KOPT-K1 (cell line): ENCODE measurements around the gene IL25.

Source experiments
- H3K27ac ChIP-seq: fragments of 200-600 bp; sonication (generic); 2 replicates; pipeline ENCODE4 v1.5.1; 2016; ENCODE audit warnings: antibody characterized with exemption, mild to moderate bottlenecking, low read depth, low read length; ENCODE audit not compliant: poor library complexity, severe bottlenecking
- H3K36me3 ChIP-seq: fragments of 200-600 bp; sonication (generic); 2 replicates; pipeline ENCODE4 v1.5.1; 2017; ENCODE audit warnings: antibody characterized with exemption, mild to moderate bottlenecking, low read length, moderate library complexity; ENCODE audit not compliant: insufficient read depth
- H3K9me3 ChIP-seq: fragments of 200-600 bp; sonication (generic); 2 replicates; pipeline ENCODE4 v1.5.1; 2017; ENCODE audit warnings: antibody characterized with exemption, low read length, mild to moderate bottlenecking; ENCODE audit not compliant: insufficient read depth, poor library complexity, severe bottlenecking

IL25 gene

DNA sequence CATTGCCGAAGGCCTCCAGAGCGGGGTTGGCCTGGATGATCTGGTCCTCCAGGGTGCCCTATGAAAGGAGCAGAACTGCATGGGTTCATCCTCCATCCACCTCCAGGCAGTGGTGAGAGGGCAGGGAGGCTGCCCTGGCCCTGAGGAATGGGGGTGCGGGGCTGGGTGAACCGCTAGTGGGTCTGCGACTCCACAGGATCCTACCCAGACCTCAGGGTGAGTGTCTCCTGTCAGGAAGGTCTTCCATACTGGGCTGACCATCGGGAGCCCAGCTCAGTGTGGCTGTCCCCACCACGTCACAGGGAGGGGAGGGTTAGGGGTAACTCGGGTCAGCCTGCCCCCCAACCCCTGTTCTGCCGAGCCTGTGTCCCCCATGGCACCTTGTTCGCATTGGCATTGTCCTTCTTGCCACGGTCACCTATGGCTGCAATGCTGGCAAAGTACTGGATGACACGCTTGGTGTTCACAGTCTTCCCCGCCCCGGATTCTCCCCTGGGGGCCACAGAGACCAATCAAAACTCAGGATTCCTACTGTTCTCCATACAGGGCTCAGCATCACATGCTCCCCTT is 31.8 kb downstream of the IL25 start:
- no peaks in the 10 kb centered on the region for H3K36me3 ChIP-seq
- H3K9me3 ChIP-seq: no peaks in the 10 kb centered on the region
- no peak overlapping the region for H3K27ac ChIP-seq

DNA sequence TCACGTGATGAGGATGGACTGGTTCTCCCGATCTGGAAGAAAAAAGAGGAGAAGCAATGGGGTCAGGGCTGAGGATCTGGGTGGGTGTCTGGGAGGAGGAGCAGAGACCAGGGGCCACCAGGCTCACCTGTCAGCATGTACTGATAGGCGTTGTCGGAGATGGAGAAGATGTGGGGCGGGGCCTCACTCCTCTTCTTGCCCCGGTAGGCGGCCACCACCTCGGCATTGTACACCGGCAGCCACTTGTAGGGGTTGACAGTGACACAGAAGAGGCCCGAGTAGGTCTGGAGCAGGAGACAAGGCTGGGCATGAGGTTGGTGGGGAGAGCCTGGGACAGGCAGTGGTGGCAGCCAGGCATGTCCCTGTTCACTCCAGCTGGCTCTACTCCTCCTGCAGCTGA is 32.5 kb downstream of the IL25 start:
- Histone ChIP-seq H3K36me3 (no peaks in the 10 kb centered on the region), H3K27ac (no peak overlapping the region), H3K9me3 (no peaks in the 10 kb centered on the region)

DNA sequence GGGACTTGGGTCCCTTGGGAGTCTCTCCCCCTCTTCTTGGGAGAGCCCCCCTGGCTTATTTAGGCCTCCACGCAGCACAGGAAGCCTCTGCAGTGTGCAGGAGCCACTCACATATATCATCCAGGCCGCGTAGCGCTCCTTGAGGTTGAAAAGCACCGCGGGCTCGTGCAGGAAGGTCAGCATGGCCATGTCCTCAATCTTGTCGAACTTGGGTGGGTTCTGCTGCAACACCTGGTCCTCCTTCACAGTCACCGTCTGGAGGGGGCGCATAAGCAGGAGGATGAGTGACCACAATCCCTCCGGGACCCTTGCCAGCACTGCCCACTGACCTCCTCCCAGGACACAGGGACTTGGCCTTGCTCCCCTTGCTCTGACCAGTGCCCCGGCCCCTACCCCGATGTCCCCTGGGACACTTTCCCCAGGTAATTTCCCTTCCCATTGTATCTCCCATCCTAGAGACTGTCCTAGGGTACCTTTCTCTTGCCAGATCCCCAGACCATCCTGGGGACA is 33.0 kb downstream of the IL25 start:
- no peak overlapping the region for H3K27ac ChIP-seq
- H3K9me3 ChIP-seq: no peaks in the 10 kb centered on the region
- no peaks in the 10 kb centered on the region for H3K36me3 ChIP-seq

DNA sequence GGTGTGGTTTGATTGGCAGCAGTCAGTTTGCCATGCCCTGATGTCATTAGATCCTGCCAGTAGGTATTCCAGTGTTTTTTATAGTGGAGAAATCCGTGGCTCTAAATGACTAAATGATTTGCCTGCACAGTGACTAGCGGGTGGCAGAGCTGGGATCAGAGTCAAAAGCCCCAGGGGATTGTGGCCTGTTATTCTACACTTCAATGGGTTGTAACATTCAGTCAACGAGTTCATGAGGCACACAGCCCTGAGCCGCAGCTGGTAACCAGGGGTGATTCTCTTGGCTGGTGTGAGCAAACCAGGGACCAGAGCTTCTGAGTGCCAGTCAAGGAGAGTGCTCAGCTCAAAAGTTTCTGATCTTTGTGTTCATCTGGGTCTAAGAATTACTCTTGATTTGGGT is 33.6 kb downstream of the IL25 start:
- H3K9me3 ChIP-seq: no peaks in the 10 kb centered on the region
- no peak overlapping the region for H3K27ac ChIP-seq
- no peaks in the 10 kb centered on the region for H3K36me3 ChIP-seq

DNA sequence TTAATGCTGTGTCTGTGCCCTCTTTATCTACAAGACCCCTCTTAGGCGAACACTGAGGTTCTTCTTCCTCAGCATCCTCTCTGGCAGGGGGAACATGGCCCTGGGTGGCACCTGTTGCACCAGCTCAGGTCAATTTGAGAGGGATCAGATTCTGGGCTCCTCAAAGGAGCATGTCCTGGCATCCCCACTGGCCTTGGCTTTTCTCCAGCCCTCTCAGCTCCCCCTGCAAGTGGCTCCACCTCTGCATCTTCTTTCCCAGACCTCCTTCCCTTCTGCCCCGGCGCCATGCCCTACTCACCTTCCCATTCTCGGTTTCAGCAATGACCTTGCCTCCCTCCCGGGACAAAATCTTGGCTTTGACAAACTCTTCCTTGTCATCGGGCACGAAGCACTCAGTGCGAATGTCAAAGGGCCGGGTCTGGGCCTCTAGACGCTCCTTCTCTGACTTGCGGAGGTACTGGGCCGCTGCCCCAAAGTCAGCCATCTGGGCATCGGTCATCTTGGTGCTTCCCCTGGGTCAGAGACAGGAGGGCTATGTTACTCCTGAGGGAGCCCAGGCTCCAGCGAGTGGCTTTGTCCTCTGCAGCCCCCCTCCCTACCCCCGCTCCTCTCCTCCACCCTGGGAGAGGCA is 34.2 kb downstream of the IL25 start:
- Histone ChIP-seq H3K36me3 (no peaks in the 10 kb centered on the region), H3K9me3 (no peaks in the 10 kb centered on the region), H3K27ac (no peak overlapping the region)

DNA sequence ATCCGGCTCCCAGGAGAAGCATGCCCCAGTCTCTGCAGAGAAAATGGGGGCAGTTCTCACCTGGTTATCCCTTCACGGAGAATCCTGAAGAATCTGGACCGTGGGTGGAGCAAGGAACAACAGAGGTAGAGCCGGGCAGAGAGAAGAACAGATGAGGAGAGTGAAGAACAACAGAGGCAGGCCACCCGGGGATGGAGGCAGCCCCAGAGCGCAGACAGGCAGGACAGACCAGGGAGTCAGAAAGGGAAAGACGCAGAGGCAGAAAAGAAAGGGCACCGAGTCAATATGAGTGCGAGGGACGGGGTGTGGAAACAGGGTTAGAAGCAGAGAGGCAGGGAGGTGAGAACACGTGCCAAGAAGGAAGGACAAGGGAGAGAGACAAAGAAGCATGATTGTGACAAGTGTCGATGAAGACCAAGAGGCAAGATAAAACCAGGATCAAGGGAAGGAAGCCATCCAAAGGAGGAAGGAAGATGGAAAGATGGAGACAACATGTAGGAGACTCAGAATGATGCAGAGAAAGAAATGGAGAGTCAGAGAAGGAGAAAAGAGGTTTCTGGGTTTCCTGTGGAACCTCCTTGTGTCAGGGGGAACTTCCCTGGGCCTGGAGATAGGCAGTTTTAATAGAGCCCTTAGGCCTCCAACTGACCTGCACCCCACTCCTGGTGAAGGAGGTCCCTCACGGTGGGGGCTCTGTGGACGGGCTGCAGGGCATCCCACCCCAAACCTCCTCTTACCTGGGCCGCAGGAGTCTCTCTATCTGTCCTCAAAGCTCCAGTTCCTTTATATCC is 35.1 kb downstream of the IL25 start, which contains the start of gene MYH6:
Gene MYH6, minus strand, starts transcription at position 758 of the 791 bp plus-strand sequence. CDS start 1,050 bp downstream, outside the sequence.
- Histone ChIP-seq H3K9me3 (no peaks in the 10 kb centered on the region), H3K36me3 (no peaks in the 10 kb centered on the region), H3K27ac (no peak within 1 kb of the TSS)

DNA sequence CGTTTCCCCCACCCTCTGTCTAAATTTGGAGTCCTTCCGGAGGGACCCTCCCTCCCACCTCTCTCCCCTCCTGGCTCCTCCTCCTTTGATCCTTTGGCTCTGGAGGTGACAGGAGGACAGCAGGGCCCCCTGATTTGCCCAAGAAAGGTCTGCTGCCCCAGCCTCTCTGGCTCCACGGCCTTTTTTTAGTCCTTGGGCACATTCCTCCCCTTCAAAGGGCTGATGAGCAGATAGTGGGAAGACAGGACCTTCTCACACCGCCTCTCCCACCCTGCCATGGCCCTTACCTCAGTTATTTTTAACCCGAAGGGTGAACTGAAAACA is 35.7 kb downstream of the IL25 start:
- H3K9me3 ChIP-seq: no peaks in the 10 kb centered on the region
- H3K36me3 ChIP-seq: no peaks in the 10 kb centered on the region
- no peak overlapping the region for H3K27ac ChIP-seq

DNA sequence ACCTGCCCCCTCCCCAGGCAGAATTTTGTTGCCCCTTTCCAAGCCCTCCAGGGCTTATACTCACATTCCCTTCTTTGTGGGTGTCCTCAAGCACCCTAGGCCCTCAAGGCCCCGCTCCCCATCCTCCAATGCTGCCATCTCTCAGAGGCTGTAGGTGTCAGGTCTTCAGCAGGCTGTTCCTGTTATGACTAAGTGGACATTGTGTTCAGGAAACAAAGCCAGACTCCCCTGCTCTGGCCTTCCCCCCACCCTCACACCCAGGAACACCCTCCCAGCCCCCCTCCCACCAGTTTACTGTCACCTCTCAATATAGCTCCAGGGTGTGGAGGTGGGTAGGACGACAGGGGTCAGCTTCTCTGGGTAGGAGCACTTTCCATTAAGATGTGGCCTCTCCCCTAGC is 36.9 kb downstream of the IL25 start:
- no peaks in the 10 kb centered on the region for H3K9me3 ChIP-seq
- H3K27ac ChIP-seq: no peak overlapping the region
- no peaks in the 10 kb centered on the region for H3K36me3 ChIP-seq

DNA sequence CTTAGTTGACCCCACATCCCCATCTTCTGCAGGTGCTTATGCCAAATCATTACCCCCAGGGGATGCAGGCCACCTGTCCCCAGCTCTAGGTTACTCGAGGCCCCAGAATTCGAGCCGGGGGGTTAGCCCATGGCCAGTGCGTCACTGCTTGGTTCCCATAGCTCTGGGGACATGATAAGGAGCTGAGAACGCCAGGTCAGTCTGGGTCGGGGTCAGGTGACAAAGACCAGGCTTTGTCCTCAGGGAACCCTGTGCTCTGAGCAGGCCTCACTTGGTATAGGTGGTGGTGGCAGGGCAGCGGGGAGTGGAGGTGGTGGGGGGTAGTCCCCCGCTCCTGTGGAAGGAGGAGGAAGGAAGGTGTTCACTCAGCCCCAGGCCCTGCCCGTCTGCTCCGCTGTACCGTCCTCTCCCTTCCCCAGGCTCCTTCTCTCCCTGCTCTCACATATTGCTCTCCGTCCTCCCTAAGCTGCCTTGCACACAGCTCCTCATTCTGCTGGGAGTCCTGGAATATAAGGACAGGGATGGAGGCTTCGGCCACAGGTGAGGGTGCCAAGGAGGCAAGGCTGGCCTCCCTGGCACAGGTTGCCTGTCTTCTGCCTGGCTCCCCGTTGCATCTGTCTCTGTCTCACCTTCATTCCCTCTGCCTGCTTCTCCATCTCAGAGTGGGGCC is 37.5 kb downstream of the IL25 start:
- Histone ChIP-seq H3K27ac (no peak overlapping the region), H3K36me3 (no peaks in the 10 kb centered on the region), H3K9me3 (no peaks in the 10 kb centered on the region)

DNA sequence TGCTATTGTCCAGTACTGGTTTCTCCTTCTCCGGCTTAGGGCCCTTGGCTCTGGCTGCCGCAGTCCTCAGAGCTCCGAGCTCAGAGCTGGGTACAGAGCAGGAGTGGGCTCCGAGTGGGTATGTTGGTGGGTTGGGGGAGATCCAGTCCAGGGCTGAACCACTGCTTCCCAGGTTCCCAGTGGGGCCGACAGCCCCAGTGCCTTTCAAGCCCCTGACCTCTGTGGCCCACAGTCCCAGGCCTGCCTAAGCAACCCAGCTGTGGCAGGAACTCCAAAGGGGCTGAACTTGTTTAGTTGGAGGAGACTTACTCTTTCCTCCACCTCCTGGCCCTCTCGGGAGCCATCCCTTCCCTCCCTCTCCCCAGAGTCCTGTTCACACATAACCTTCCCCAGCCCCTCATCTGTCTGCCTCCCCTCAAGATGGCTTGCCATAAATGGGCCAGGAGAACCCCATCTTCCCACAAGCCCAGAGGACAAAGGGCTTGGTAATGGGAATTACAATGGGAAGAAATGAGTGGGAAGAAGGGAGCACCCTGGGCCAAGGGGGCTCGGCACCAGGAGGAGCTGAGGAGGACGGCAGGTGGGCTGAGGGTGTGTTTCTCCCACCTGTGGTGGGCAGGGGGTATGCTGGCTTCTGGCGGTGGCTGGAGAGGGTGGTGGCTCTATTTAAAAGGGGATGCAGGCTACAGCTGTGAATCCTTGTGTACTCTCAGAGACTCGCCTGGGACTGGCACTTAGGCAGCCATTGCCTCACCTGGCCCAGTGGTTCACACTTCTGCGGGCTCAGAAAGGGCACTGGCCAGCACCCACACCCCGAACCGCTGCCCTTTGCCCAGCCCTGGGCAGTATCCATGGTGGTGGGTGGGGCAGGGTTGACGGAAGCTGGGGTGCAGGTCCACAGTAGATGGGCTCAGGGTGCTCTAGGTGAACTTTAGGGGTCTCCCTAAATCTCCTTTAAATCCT is 39.2 kb downstream of the IL25 start:
- H3K27ac ChIP-seq: no peak overlapping the region
- no peaks in the 10 kb centered on the region for H3K36me3 ChIP-seq
- no peaks in the 10 kb centered on the region for H3K9me3 ChIP-seq

DNA sequence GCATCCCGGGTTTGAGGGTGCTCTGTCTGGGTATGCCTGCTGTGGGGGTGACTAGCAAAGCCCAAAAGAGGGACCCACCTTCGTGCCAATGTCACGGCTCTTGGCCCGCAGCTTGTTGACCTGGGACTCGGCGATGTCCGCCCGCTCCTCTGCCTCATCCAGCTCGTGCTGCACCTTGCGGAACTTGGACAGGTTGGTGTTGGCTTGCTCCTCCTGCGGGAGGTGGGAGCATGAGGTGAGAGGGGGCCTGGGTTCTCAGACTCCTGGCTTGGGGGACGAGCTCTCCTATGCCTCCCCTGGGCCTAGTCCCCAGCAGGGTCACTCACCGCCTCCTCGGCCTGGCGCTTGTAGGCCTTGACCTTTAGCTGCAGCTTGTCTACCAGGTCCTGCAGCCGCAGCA is 41.1 kb downstream of the IL25 start:
- no peaks in the 10 kb centered on the region for H3K36me3 ChIP-seq
- H3K27ac ChIP-seq: no peak overlapping the region
- H3K9me3 ChIP-seq: no peaks in the 10 kb centered on the region

DNA sequence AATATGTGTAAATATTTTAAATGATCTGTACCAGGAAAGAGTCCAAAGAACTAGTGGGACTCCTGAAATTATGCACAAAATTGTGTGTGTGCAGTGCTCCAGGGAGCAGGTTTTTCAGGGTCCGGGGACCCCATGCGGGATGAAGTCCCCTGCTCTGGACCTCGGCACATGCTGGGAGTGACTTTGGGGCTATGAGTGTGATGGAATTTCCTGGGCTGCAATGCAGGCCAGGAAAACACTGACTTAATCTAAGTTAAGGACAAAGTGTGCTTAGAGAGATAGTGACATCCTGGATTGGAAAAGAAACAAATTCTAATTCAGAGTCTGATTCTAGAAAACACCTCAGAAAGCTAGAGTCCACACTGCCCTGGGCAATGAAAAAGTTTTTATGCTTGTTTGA is 41.6 kb downstream of the IL25 start:
- Histone ChIP-seq H3K9me3 (no peaks in the 10 kb centered on the region), H3K27ac (no peak overlapping the region), H3K36me3 (no peaks in the 10 kb centered on the region)

DNA sequence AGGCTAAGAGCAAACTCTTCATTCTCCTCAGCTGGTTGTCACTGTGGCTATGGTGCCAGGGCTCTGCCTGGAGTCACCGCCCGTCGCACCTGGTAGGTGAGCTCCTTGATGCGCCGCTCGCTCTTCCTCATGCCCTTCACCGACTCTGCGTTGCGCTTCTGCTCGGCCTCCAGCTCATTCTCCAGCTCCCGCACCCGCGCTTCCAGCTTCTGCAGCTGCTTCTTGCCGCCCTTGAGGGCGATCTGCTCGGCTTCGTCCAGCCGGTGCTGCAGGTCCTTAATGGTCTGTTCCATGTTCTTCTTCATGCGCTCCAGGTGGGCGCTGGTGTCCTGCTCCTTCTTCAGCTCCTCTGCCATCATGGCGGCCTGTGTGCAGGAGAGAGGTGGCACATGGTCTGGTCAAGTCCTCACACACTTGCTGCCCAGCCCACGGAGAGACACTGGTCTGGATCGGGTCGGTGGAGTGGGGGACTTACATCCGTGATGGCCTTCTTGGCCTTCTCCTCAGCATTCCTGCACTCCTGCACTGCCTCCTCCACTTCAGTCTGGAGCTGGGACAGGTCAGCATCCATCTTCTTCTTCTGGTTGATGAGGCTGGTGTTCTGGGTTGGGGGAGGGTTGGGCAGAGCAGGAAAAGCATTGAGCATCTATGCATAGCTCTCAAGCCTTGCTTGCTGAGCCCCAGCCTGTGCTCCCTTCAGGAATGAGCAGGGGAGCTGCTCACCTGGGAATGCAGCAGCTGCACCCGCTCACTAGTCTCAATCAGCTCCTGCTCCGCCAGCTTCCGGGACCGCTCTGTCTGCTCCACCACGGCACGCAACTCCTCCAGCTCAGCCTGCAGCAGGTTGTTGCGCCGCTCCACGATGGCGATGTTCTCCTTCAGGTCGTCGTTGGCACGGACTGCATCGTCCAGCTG is 42.6 kb downstream of the IL25 start:
- Histone ChIP-seq H3K9me3 (no peaks in the 10 kb centered on the region), H3K27ac (no peak overlapping the region), H3K36me3 (no peaks in the 10 kb centered on the region)
